Measurements from ENCODE around the gene TMEM37.

TMEM37 gene

GRCh38 chr2:119461811-119462210 lies 30.2 kb downstream of the TMEM37 start:
- DNase-seq = no peak

GRCh38 chr2:119462574-119462973 lies 30.9 kb downstream of the TMEM37 start:
- no peak for DNase-seq

DNA sequence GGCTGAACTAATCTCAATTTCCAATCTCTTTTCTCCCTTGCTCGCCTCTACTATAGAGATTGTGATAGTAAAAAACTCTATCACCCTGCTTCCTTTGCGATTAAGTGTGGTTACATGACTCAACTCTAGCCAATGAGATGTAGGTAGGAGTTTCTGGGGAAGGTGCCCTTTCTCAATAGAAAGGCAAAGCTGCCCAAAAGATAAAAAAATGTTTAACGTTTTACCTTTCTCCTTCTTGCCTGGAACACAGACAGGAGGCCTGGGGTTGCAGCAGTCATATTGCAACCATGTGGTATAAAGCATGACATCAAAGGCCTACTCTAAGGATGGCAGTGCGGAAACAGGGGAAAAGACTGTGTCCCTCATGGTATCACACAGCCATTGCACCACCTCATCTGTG lies 31.5 kb downstream of the TMEM37 start:
- no peak for DNase-seq

GRCh38 chr2:119463990-119464389 lies 32.3 kb downstream of the TMEM37 start:
- DNase-seq = no peak

DNA sequence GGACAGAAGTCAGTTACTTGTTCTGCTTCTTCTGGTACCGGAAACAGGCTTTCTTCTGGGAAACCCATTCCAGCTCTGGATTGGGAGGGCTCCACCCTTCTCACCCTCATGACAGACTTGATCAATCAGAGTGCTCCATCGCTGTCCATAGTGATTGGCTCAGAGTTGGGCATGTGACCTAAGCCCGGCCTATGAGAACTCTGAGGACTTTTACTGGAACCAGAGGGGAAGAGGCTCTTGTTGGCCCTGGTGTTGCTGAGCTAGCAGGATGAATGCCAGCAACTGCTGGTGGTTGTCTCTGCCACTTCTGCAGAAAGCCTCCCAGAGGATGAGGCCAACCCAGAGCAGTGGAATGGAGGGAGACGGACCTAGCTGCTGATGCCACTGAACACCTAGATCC lies 33.3 kb downstream of the TMEM37 start:
- no peak for DNase-seq

DNA sequence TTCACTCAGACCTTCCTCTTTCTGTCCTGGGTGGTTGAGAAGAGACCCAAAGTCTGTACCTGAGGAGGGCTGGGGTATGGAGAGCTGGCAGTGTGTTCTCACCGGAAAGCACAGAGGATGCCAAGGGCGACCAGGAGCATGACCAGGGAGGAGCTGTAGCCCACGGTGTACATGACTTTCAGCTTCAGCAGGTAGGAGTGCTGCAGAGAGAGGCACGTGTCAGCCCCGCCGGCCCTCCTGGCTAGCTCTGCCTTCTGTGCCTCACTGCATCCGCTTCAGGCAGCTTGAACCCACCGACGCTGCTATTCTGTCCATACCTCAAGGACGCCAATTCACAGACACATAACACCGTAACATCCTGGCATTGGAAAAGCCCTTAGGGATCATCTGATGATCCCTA lies 34.0 kb downstream of the TMEM37 start:
- DNase-seq = no peak

DNA sequence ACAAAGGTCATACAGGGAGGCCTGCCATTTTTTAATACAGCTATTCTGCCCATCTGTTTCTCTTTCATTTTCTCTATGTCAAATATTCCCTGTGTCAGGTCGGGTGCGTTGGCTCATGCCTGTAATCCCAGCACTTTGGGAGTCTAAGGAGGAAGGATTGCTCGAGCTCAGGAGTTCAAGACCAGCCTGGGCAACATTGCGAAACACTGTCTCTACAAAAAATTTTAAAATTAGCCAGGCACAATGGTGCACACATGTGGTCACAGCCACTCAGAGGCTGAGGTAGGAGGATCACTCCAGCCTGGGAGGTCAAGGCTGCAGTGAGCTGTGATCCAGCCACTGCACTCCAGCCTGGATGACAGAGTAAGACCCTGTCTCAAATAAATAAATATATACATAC lies 34.7 kb downstream of the TMEM37 start:
- no peak for DNase-seq

DNA sequence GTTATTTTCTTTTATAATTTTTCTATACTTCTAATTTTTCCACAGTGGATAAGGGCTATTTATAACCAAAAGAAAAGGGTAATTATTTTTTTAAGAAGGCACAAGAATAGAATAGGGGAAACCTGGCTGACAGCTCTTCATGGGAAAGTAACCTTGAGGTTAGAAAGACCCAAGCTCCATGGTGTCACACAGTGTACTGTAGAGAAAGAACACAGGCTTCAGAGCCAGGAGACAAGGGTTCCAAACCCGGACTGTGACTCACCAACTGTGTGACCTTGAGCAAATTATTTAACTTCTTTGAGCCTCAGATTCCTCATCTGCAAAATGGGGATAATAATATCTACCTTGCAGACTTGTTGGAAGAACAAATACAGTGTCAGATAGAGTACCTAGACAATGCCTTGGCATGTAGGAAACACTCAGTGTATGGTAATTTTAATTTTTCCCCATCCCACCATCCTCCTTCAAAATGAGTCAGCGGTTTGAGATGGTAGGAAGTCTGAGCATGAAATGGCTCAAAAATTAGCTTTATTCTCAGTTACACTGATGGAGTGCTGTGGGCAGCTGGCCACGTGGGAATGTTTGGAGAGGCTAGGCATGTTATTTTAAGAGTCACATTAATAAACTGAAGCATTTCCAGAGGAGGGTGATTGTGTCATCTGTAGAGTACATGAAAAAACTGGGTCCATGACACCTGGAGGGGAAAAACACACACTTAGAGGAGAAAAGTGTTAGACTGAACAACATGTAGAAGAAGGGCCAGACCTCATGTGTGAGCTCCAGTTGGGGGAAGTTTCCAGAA lies 36.7 kb downstream of the TMEM37 start:
- DNase-seq = no peak

GRCh38 chr2:119469131-119469530 lies 37.5 kb downstream of the TMEM37 start:
- DNase-seq = no peak

- DNase-seq = no peak
These were observed 38.1 kb downstream of the TMEM37 start for GRCh38 chr2:119469661-119470297.

GRCh38 chr2:119472749-119473148 lies 41.1 kb downstream of the TMEM37 start:
- DNase-seq = no peak

- DNase-seq = no peak
These were observed 42.1 kb downstream of the TMEM37 start for GRCh38 chr2:119473621-119474370.

- DNase-seq = no peak
These were observed 42.9 kb downstream of the TMEM37 start for GRCh38 chr2:119474371-119475224.

- no peak for DNase-seq
These were observed 43.7 kb downstream of the TMEM37 start for GRCh38 chr2:119475225-119475856.

- DNase-seq = no peak
These were observed 44.2 kb downstream of the TMEM37 start for GRCh38 chr2:119475857-119476244.

GRCh38 chr2:119476301-119477112 lies 44.9 kb downstream of the TMEM37 start:
- DNase-seq = peak in 7 of 14 donors; percentile 13 to 43 (median 28)

DNA sequence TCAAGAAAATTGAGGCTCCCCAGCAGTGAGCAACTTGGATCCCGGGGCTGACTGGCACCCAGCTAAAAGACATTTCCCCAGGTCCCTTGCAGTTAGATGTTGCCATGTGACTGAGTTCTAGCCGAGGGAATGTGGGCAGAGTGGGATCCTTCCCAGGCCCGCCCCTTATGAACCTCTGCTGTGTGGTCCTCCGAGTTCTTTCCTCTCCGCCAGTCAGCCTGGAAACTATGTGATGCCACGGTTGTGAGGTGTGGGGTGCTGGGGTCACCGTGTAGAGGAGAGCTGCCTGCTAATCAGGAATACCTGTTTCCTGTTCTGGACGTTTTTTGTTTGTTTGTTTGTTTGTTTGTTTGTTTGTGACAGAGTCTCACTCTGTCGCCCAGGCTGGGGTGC lies 45.5 kb downstream of the TMEM37 start:
- no peak for DNase-seq

DNA sequence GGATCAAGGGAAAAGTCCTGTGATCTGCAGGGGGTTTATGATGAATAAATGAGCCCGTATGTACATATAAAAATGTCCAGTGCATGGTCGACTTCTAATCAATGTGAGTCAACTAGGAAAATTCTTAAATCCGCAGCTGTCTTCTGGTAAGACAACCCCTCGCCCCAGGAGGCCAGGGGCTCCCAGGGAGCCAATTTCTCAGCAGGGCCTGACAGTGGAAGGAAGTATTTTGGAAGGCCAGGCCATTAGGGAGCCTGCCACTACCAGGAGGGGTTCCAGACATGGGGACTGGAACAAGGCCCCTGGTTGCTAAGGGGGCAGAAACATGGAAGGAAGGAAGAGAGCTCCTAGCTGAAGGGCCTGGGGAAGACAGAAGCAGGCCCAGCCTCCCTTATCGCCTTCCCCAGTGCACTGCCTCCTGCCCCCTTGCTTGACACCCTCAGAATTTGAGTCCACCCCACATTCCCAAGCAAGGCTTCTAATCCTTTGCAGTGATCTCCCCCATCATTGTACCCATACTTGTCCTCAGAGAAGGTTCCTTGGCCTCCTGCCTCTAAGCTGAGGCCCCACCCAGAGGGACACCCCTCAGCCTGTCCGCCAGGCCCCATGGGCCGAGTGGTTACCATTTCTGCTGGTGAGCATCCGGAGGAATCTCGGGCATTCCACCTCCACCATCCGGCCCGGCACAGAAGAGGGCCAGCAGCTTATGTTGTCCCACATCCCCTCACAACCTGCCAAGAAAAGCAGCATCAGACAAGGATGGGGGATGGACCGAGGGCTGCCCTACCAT lies 46.7 kb downstream of the TMEM37 start:
- DNase-seq = no peak

- no peak for DNase-seq
These were observed 47.3 kb downstream of the TMEM37 start for GRCh38 chr2:119478978-119479295.

GRCh38 chr2:119480184-119480583 lies 48.5 kb downstream of the TMEM37 start:
- DNase-seq = no peak

Measured in C1 segment of cervical spinal cord (tissue), 14 donors.